Measurements from ENCODE around the gene PCNT. TPM values are rescaled to one million over a fixed set of nuclear protein-coding genes. Genes with fewer than 3 reads are reported as not detected.

The PCNT gene
- total and polyA plus RNA-seq, 2 of the 8 experiments (the other 6 are each of a cell fraction or from before 2014, with no cell fraction given), result 9.9 to 45.1 TPM

DNA sequence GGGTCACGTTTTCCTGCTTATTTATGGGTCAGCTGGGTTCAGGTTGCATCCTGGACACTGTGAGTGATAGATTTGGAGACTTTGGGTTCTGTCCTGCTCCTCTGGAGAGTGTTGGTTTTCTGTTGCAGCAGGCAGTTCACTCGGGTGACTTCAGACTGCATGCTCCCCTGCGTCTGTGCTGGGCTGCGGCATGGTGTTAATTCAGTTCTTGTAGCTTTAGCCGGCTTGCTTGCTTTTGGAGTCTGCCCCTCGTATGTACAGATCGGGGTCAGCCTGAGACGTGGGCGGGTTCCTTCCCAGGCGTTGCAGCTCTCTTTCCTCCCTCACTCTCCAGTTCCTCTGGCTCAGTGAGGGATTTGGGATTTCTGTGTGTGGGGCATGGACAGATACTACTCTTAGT, 38.0 kb downstream of the PCNT start:
- Histone ChIP-seq H2AFZ (ENCODE audit: low read length) (no peak overlapping the region), H4K20me1 (replicated peaks in 1 of 2; ENCODE audit: control insufficient read depth in 1 of 2, insufficient read depth in 2 of 2, low read length in 2 of 2) (no peaks in the 10 kb centered on the region), H3K79me2 (ENCODE audit: control insufficient read depth in 1 of 2, insufficient read depth in 2 of 2, low read length in 2 of 2) (no peaks in the 10 kb centered on the region), H3K27ac (ENCODE audit: low read depth, low read length) (no peak overlapping the region), H2BK12ac (ENCODE audit: low read depth, low read length) (no peak overlapping the region), H3K9me3 (ENCODE audit: insufficient read depth in 2 of 2, low read depth in 1 of 2, low read length in 1 of 2) (peaks cover 0 to 7% of the 10 kb centered on the region in 2 experiments; a peak in 1 of 4 replicates), H3K36me3 (ENCODE audit: control insufficient read depth in 2 of 4, insufficient read depth in 4 of 4, low read length in 3 of 4) (peaks cover 15 to 47% (median 38%) of the 10 kb centered on the region in 4 experiments; a peak in 6 of 8 replicates), H2AK5ac (ENCODE audit: low read depth, low read length) (no peak overlapping the region), H3K56ac (replicated peaks; ENCODE audit: insufficient read length, low read depth, low read length) (no peak overlapping the region), H3K23me2 (ENCODE audit: low read depth, low read length) (no peaks in the 10 kb centered on the region), H2BK15ac (ENCODE audit: low read length) (no peak overlapping the region), H3K4me1 (replicated peaks in 1 of 4; ENCODE audit: control insufficient read depth in 3 of 4, insufficient read depth in 4 of 4, low read length in 3 of 4) (no peaks in the 10 kb centered on the region), H2BK120ac (replicated peaks; ENCODE audit: low read depth, low read length) (no peak overlapping the region), H2BK5ac (ENCODE audit: low read depth, low read length) (no peak overlapping the region), H3K18ac (ENCODE audit: extremely low read depth, low read length) (no peak overlapping the region), H3K79me1 (ENCODE audit: low read depth, low read length) (peaks cover 3% of the 10 kb centered on the region; the same call in 1 of the 2 replicates), H2BK20ac (ENCODE audit: low read length) (no peak overlapping the region), H3K9ac (replicated peaks in 1 of 4; ENCODE audit: extremely low read depth in 1 of 4, low read depth in 3 of 4, low read length in 3 of 4) (no peak overlapping the region), H4K5ac (ENCODE audit: insufficient read length, low read depth, low read length) (no peak overlapping the region), H3K27me3 (replicated peaks in 1 of 4; ENCODE audit: control insufficient read depth in 3 of 4, extremely low read depth in 1 of 4, insufficient read depth in 3 of 4, low read length in 3 of 4) (no peaks in the 10 kb centered on the region), H3K4ac (replicated peaks; ENCODE audit: insufficient read length, low read depth, low read length) (no peak overlapping the region), H3K4me2 (ENCODE audit: insufficient read depth in 1 of 2, low read depth in 2 of 2, low read length in 2 of 2) (no peak overlapping the region), H3K4me3 (ENCODE audit: extremely low read depth in 1 of 4, insufficient read depth in 2 of 4, low read depth in 3 of 4, low read length in 4 of 4) (no peak overlapping the region), H4K91ac (replicated peaks; ENCODE audit: insufficient read length, low read length) (no peak overlapping the region), H4K8ac (ENCODE audit: extremely low read depth, insufficient read depth, low read length) (no peak overlapping the region), H3K14ac (ENCODE audit: insufficient read length) (no peak overlapping the region), H3K23ac (ENCODE audit: insufficient read length) (no peak overlapping the region)
- TF ChIP-seq JUN (IDR thresholded peaks at IDR 0.05; ENCODE audit: low read depth, low read length) (no peak), BRCA1 (IDR thresholded peaks at IDR 0.05; ENCODE audit: low read depth, low read length) (no peak)
- CTCF ChIA-PET (ENCODE audit: partially characterized antibody), result no interaction called here
- no peak for FAIRE-seq
- no peak for DNase-seq (ENCODE audit: low read depth in 1 of 2, low spot score in 2 of 2)
- POLR2A ChIA-PET (ENCODE audit: partially characterized antibody), result no interaction called here
- WGBS, 2 experiments (ENCODE audit: extremely low coverage in 1 of 2, insufficient coverage in 1 of 2, insufficient read length in 1 of 2, insufficient replicate concordance in 2 of 2, low coverage in 1 of 2, low lambda C conversion rate in 2 of 2, missing lambda C conversion rate in 1 of 2), result 90% methylated on average over 10 of the region's 10 CpGs; no CpG with 5 or more reads in 1 of the 2 experiments
